ENCODE results near the gene MYLK4. TPM values are rescaled to one million over a fixed set of nuclear protein-coding genes. Genes with fewer than 3 reads are reported as not detected.
A peak's percentile ranks its signal among the peaks of the same experiment; 100 is the strongest.

MYLK4 gene
- total and polyA plus RNA-seq, 2 of the 13 experiments (the other 11 are each of a cell fraction or from before 2014, with no cell fraction given): 0.26 to 0.29 TPM

DNA sequence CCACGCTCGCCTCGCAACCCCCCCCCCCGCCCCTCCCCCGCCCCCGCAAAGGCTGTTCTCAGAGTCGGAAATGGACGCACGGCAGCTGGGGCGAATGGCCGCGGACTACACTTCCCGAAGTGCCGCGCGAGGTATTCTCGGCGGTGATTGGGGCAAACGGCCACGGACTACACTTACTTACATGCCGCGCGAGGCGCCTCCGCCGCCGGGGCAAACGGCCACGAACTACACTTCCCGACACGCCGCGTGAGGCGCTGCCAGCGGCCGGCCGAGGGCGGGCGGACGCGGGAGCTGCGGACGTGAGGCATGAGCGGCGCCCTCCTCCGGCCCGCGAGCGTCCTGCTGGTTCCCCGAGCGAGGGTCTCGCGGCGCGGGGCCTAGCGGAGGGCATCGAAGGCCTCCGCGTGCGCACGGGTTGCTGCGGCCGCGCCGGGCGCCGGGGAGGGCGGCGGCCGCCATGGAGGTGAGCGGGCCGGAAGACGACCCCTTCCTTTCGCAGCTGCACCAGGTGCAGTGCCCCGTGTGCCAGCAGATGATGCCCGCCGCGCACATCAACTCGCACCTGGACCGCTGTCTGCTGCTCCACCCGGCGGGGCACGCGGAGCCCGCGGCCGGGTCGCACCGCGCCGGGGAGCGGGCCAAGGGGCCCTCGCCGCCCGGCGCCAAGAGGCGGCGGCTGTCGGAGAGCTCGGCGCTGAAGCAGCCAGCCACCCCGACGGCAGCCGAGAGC lies 14.6 kb upstream of the MYLK4 start, which contains the start of gene WRNIP1 (continued):
- TF ChIP-seq IRF2 (CRISPR knock-in tag; IDR thresholded peaks at IDR 0.05) (peak; percentile 94; the same call in 1 of the 2 replicates), ZNF274 (CRISPR knock-in tag; IDR thresholded peaks at IDR 0.05) (peak; percentile 76; the same call in 1 of the 2 replicates), MEIS2 (CRISPR knock-in tag; IDR thresholded peaks at IDR 0.05) (peak; percentile 94), HOXD1 (CRISPR knock-in tag; IDR thresholded peaks at IDR 0.05) (peak; percentile 65; the same call in 1 of the 2 replicates), ZNF101 (CRISPR knock-in tag; IDR thresholded peaks at IDR 0.05; ENCODE audit: borderline replicate concordance, low read depth) (peak; percentile 87; the same call in 1 of the 2 replicates), KAT2B (IDR thresholded peaks at IDR 0.05; ENCODE audit: borderline replicate concordance, low read depth, low read length) (no peak), SALL1 (CRISPR knock-in tag; IDR thresholded peaks at IDR 0.05) (peak; percentile 87), MAFG (CRISPR knock-in tag; IDR thresholded peaks at IDR 0.05) (no peak), PTBP1 (IDR thresholded peaks at IDR 0.05; ENCODE audit: low read depth, low read length, poor library complexity, severe bottlenecking) (peak; percentile 23), ZNF709 (CRISPR knock-in tag; IDR thresholded peaks at IDR 0.05) (peak; percentile 69), SSRP1 (CRISPR knock-in tag; IDR thresholded peaks at IDR 0.05) (no peak), ISX (CRISPR knock-in tag; conservative IDR thresholded peaks at IDR 0.05) (peak; percentile 88; the same call in 1 of the 2 replicates), FOXO1 (CRISPR knock-in tag; IDR thresholded peaks at IDR 0.05) (peak; percentile 37; the same call in 1 of the 2 replicates), IRX3 (CRISPR knock-in tag; IDR thresholded peaks at IDR 0.05; ENCODE audit: borderline replicate concordance, low read depth) (peak; percentile 99), ZFP62 (CRISPR knock-in tag; IDR thresholded peaks at IDR 0.05) (no peak), HMG20B (CRISPR knock-in tag; conservative IDR thresholded peaks at IDR 0.05) (no peak), SNRNP70 (IDR thresholded peaks at IDR 0.05; ENCODE audit: low read depth, low read length) (no peak), ZNF530 (CRISPR knock-in tag; IDR thresholded peaks at IDR 0.05; ENCODE audit: low read depth) (peak; percentile 44; the same call in 1 of the 2 replicates), ZBTB38 (CRISPR knock-in tag; IDR thresholded peaks at IDR 0.05) (peak; percentile 39), ZNF234 (CRISPR knock-in tag; conservative IDR thresholded peaks at IDR 0.05) (0 out of 2 replicates have a peak, but pooled peaks have one; percentile 77), ZNF251 (CRISPR knock-in tag; IDR thresholded peaks at IDR 0.05) (peak; percentile 26; the same call in 1 of the 2 replicates), ELF4 (CRISPR knock-in tag; IDR thresholded peaks at IDR 0.05; ENCODE audit: borderline replicate concordance) (peak; percentile 46; the same call in 1 of the 2 replicates), ZNF564 (CRISPR knock-in tag; IDR thresholded peaks at IDR 0.05) (peak; percentile 84; the same call in 1 of the 2 replicates), ZNF547 (CRISPR knock-in tag; IDR thresholded peaks at IDR 0.05) (peak; percentile 87; the same call in 1 of the 2 replicates), FOXK1 (CRISPR knock-in tag; IDR thresholded peaks at IDR 0.05; ENCODE audit: borderline replicate concordance, low read depth) (peak; percentile 80), RFX1 (IDR thresholded peaks at IDR 0.05) (no peak), ZFP36L1 (CRISPR knock-in tag; IDR thresholded peaks at IDR 0.05) (no peak), GATAD1 (CRISPR knock-in tag; IDR thresholded peaks at IDR 0.05) (peak; percentile 74)
- TF ChIP-seq, protein P1, sequence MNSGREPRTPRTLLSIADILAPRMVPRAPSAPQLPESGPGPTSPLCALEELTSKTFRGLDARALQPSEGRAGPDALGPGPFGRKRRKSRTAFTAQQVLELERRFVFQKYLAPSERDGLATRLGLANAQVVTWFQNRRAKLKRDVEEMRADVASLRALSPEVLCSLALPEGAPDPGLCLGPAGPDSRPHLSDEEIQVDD (CRISPR knock-in tag; IDR thresholded peaks at IDR 0.05; ENCODE audit: borderline replicate concordance): peak; percentile 95; the same call in 1 of the 2 replicates
- TF ChIP-seq, protein P2, sequence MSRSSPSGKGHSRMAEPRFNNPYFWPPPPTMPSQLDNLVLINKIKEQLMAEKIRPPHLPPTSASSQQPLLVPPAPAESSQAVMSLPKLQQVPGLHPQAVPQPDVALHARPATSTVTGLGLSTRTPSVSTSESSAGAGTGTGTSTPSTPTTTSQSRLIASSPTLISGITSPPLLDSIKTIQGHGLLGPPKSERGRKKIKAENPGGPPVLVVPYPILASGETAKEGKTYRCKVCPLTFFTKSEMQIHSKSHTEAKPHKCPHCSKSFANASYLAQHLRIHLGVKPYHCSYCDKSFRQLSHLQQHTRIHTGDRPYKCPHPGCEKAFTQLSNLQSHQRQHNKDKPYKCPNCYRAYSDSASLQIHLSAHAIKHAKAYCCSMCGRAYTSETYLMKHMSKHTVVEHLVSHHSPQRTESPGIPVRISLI (CRISPR knock-in tag; IDR thresholded peaks at IDR 0.05; ENCODE audit: borderline replicate concordance): peak; percentile 32; the same call in 1 of the 2 replicates
- TF ChIP-seq, protein P3, sequence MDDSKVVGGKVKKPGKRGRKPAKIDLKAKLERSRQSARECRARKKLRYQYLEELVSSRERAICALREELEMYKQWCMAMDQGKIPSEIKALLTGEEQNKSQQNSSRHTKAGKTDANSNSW (CRISPR knock-in tag; IDR thresholded peaks at IDR 0.05; ENCODE audit: borderline replicate concordance): peak; percentile 78; the same call in 1 of the 2 replicates

Data from HepG2 (cell line).